ENCODE data around the gene EMC8.

GRCh38 chr16:85808926-85809325, 9.6 kb upstream of the EMC8 start:
- no peak for TF ChIP-seq ELF4 (IDR thresholded peaks at IDR 0.05)
- no peak for TF ChIP-seq SUZ12 (IDR thresholded peaks at IDR 0.05)
- no peak for TF ChIP-seq FOXA1 (IDR thresholded peaks at IDR 0.05)
- no peak for TF ChIP-seq FOXM1 (IDR thresholded peaks at IDR 0.05; ENCODE audit: borderline replicate concordance)
